Thyroid gland (tissue), 4 donors: Measurements from ENCODE around the gene SLC35F3.

Experiments used
- POLR2A ChIP-seq, 2 donors: fragments of 450-650 bp; IDR thresholded peaks; one replicate each; pipeline ENCODE4 v1.6.1; 2017; ENCODE audit warnings: antibody characterized with exemption in 2 of 2, mild to moderate bottlenecking in 2 of 2, moderate library complexity in 1 of 2
- TF ChIP-seq, protein P1 (sequence below), 6 experiments: fragments of 200-600 bp in 3 of 6; fragments of 450-650 bp in 3 of 6; sonication (generic) in 3 of 6; IDR thresholded peaks; one replicate each; pipeline ENCODE4 v1.5.1; 2016 to 2019; ENCODE audit warnings: antibody characterized with exemption in 6 of 6, mild to moderate bottlenecking in 2 of 6, inconsistent platforms in 1 of 6, moderate library complexity in 1 of 6

- TF ChIP-seq, protein P1, sequence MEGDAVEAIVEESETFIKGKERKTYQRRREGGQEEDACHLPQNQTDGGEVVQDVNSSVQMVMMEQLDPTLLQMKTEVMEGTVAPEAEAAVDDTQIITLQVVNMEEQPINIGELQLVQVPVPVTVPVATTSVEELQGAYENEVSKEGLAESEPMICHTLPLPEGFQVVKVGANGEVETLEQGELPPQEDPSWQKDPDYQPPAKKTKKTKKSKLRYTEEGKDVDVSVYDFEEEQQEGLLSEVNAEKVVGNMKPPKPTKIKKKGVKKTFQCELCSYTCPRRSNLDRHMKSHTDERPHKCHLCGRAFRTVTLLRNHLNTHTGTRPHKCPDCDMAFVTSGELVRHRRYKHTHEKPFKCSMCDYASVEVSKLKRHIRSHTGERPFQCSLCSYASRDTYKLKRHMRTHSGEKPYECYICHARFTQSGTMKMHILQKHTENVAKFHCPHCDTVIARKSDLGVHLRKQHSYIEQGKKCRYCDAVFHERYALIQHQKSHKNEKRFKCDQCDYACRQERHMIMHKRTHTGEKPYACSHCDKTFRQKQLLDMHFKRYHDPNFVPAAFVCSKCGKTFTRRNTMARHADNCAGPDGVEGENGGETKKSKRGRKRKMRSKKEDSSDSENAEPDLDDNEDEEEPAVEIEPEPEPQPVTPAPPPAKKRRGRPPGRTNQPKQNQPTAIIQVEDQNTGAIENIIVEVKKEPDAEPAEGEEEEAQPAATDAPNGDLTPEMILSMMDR (IDR thresholded peaks at IDR 0.05) = no peak
- TF ChIP-seq POLR2A (IDR thresholded peaks at IDR 0.05) = no peak
Observed at GRCh38 chr1:234276151-234276788, 371.8 kb downstream of the SLC35F3 start.
